SK-N-SH (cell line): ENCODE results near the gene NCF4. TPM values are rescaled to one million over a fixed set of nuclear protein-coding genes. Genes with fewer than 3 reads are reported as not detected.

Experiments
- CTCF ChIA-PET: fragments of 300-600, 350-600 bp; formaldehyde crosslinking; extraction: SDS; loops from one replicate; lab custom pipeline; 2021; lab: Yijun Ruan, JAX
- POLR2A ChIA-PET: fragments of 350-600 bp; sonication (Branson Sonifier 250); formaldehyde crosslinking; extraction: SDS; loops from one replicate; lab custom pipeline; 2020; ENCODE audit warnings: antibody characterized with exemption, inconsistent platforms; lab: Yijun Ruan, JAX
- DNase-seq: peaks from one replicate; pipeline ENCODE4 v3.0.0; 2012
- H2AFZ ChIP-seq: fragments of 200-600 bp; sonication (generic); 2 replicates; pipeline ENCODE4 v1.8.1; 2016; ENCODE audit warnings: antibody characterized with exemption, mild to moderate bottlenecking, low read depth
- H3F3A ChIP-seq: fragments of 200-600 bp; sonication (generic); replicated peaks from 2 replicates; pipeline ENCODE3; 2016; ENCODE audit warnings: antibody characterized with exemption, mild to moderate bottlenecking; ENCODE audit not compliant: insufficient read depth
- H3K27ac ChIP-seq, 2 experiments: fragments of 200-500 bp in 1 of 2; fragments of 200-600 bp in 1 of 2; sonication (Bioruptor generic) in 1 of 2; sonication (generic), shearing (Covaris generic) in 1 of 2; 2 replicates each; pipeline versions ENCODE4 v1.5.1 to v1.6.1; 2014 to 2016; ENCODE audit warnings: low read depth in 2 of 2, inconsistent platforms in 1 of 2, low read length in 1 of 2, mild to moderate bottlenecking in 1 of 2, mixed read lengths in 1 of 2
- H3K27me3 ChIP-seq: fragments of 200-600 bp; sonication (generic), shearing (Covaris generic); 2 replicates; pipeline ENCODE4 v1.6.1; 2016; ENCODE audit warnings: mixed run types; ENCODE audit not compliant: insufficient read depth
- H3K36me3 ChIP-seq, 2 experiments: fragments of 200-500 bp in 1 of 2; fragments of 200-600 bp in 1 of 2; sonication (Bioruptor generic) in 1 of 2; sonication (generic) in 1 of 2; replicated peaks in 1 of 2; 2 replicates each; pipeline versions ENCODE3 to v1.5.1; 2014 to 2016; ENCODE audit warnings: low read length in 1 of 2, mild to moderate bottlenecking in 1 of 2; ENCODE audit not compliant: insufficient read depth in 2 of 2, control insufficient read depth in 1 of 2
- H3K4me1 ChIP-seq, 2 experiments: fragments of 200-500 bp in 1 of 2; fragments of 200-600 bp in 1 of 2; sonication (Bioruptor generic) in 1 of 2; sonication (generic), shearing (Covaris generic) in 1 of 2; 2 replicates each; pipeline versions ENCODE4 v1.5.1 to v1.6.1; 2014 to 2016; ENCODE audit warnings: low read depth in 1 of 2, low read length in 1 of 2, mixed run types in 1 of 2; ENCODE audit not compliant: insufficient read depth in 2 of 2, control insufficient read depth in 1 of 2
- H3K4me2 ChIP-seq: fragments of 200-600 bp; sonication (generic), shearing (Covaris generic); 2 replicates; pipeline ENCODE4 v1.6.1; 2017; ENCODE audit warnings: mixed run types
- H3K4me3 ChIP-seq, 2 experiments: fragments of 200-500 bp in 1 of 2; fragments of 200-600 bp in 1 of 2; sonication (Bioruptor generic) in 1 of 2; sonication (generic), shearing (Covaris generic) in 1 of 2; 2 replicates each; pipeline versions ENCODE4 v1.5.1 to v1.8.1; 2014 to 2016; ENCODE audit warnings: low read depth in 2 of 2, inconsistent platforms in 1 of 2, low read length in 1 of 2, mild to moderate bottlenecking in 1 of 2, mixed read lengths in 1 of 2, moderate library complexity in 1 of 2
- H3K79me2 ChIP-seq: fragments of 200-600 bp; sonication (generic); 2 replicates; pipeline ENCODE4 v1.8.1; 2017; ENCODE audit warnings: mild to moderate bottlenecking; ENCODE audit not compliant: insufficient read depth
- H3K9ac ChIP-seq: fragments of 200-600 bp; sonication (generic); 2 replicates; pipeline ENCODE4 v1.6.1; 2017; ENCODE audit warnings: mixed run types
- H3K9me2 ChIP-seq: fragments of 200-600 bp; sonication (generic); 2 replicates; pipeline ENCODE4 v1.6.1; 2017; ENCODE audit warnings: mixed run types
- H3K9me3 ChIP-seq: fragments of 200-600 bp; sonication (generic); 2 replicates; pipeline ENCODE4 v1.6.1; 2017; ENCODE audit warnings: mixed run types, mild to moderate bottlenecking, moderate library complexity
- H4K20me1 ChIP-seq: fragments of 200-600 bp; sonication (generic); 2 replicates; pipeline ENCODE4 v1.6.1; 2017; ENCODE audit warnings: mild to moderate bottlenecking, mixed run types; ENCODE audit not compliant: insufficient read depth
- CHD2 ChIP-seq: fragments of 150-350 bp; IDR thresholded peaks from 2 replicates; pipeline ENCODE4 v1.6.1; 2018; ENCODE audit warnings: low read length; ENCODE audit not compliant: partially characterized antibody
- ELF1 ChIP-seq: IDR thresholded peaks from 2 replicates; pipeline ENCODE4 v1.4.0; 2012
- EZH2phosphoT487 ChIP-seq: fragments of 200-600 bp; sonication (generic); IDR thresholded peaks from 2 replicates; pipeline ENCODE4 v1.6.1; 2017; ENCODE audit warnings: low read depth, mixed run types, mild to moderate bottlenecking, antibody characterized with exemption, moderate library complexity, borderline replicate concordance
- FOXM1 ChIP-seq: IDR thresholded peaks from 2 replicates; pipeline ENCODE4 v1.4.0; 2012; ENCODE audit warnings: low read depth, mild to moderate bottlenecking
- GABPA ChIP-seq: IDR thresholded peaks from 2 replicates; pipeline ENCODE4 v1.4.0; 2012; ENCODE audit warnings: low read depth, mild to moderate bottlenecking
- IRF3 ChIP-seq: fragments of 150-350 bp; IDR thresholded peaks from 2 replicates; pipeline ENCODE4 v1.6.1; 2016; ENCODE audit warnings: mild to moderate bottlenecking, low read depth, low read length
- MAX ChIP-seq: IDR thresholded peaks from 2 replicates; pipeline ENCODE4 v1.4.0; 2012; ENCODE audit warnings: low read depth
- POLR2AphosphoS5 ChIP-seq: IDR thresholded peaks from 2 replicates; pipeline ENCODE4 v1.6.1; 2012; ENCODE audit warnings: low read depth, low read length
- RAD21 ChIP-seq: IDR thresholded peaks from 2 replicates; pipeline ENCODE4 v1.6.1; 2012; ENCODE audit warnings: mild to moderate bottlenecking, low read length
- RCOR1 ChIP-seq: fragments of 150-350 bp; IDR thresholded peaks from 2 replicates; pipeline ENCODE4 v1.6.1; 2017; ENCODE audit warnings: antibody characterized with exemption, low read length
- RXRA ChIP-seq: IDR thresholded peaks from 2 replicates; pipeline ENCODE4 v1.4.0; 2012; ENCODE audit warnings: low read depth, mild to moderate bottlenecking, borderline replicate concordance
- SIN3A ChIP-seq: IDR thresholded peaks from 2 replicates; pipeline ENCODE4 v1.6.1; 2012; ENCODE audit warnings: low read depth, mild to moderate bottlenecking, low read length, moderate library complexity, borderline replicate concordance
- TCF12 ChIP-seq: IDR thresholded peaks from 2 replicates; pipeline ENCODE4 v1.4.0; 2012
- TEAD4 ChIP-seq: IDR thresholded peaks from 2 replicates; pipeline ENCODE4 v1.4.0; 2012; ENCODE audit warnings: mild to moderate bottlenecking, borderline replicate concordance; ENCODE audit not compliant: insufficient read depth
- ZBTB33 ChIP-seq: IDR thresholded peaks from 2 replicates; pipeline ENCODE4 v1.4.0; 2012; ENCODE audit warnings: low read depth, borderline replicate concordance
- WGBS: methylation state at CpG from one replicate; pipeline ENCODE4 v1.1.6; 2017; ENCODE audit warnings: low lambda C conversion rate; 5-methylcytosine and 5-hydroxymethylcytosine counted together
- polyA plus RNA-seq, 3 experiments: library from polyadenylated mRNA; depleted of rRNA; stranded (reverse); fragments of >200 nt; gene quantifications; 2 replicates each; pipeline ENCODE4 v1.2.3, GENCODE V29; 2012

NCF4 gene
- polyA plus RNA-seq, 1 of the 3 experiments (the other 2 are of a cell fraction): not detected

GRCh38 chr22:36826262-36826661 is 34.5 kb upstream of the NCF4 start:
- CTCF ChIA-PET: interaction anchor here (0.9 to 1.8 kb wide), 3 partner anchors 30 to 152 kb away, joined by 3 to 7 read pairs (median 5); no protein-coding TSS in a partner anchor
- WGBS: 50% methylated on average over 6 of the region's 6 CpGs

GRCh38 chr22:36828815-36829214 is 32.0 kb upstream of the NCF4 start:
- Histone ChIP-seq H3K4me3 (no peak overlapping the region), H3K9me2 (no peaks in the 10 kb centered on the region), H3K27ac (no peak overlapping the region), H3K4me1 (no peaks in the 10 kb centered on the region)
- CTCF ChIA-PET: interaction anchor here (1.2 to 3.3 kb wide), 3 partner anchors 18 to 28 kb away, joined by 3 to 21 read pairs (median 4); no protein-coding TSS in a partner anchor
- DNase-seq: no peak
- TF ChIP-seq POLR2AphosphoS5: no peak
- TF ChIP-seq FOXM1: no peak
- no peak for TF ChIP-seq RCOR1
- no peak for TF ChIP-seq RXRA
- TF ChIP-seq GABPA: no peak
- no peak for TF ChIP-seq TEAD4
- TF ChIP-seq, all 33 proteins: peak for 0
- Histone ChIP-seq H2AFZ (no peak overlapping the region), H3F3A (no peaks in the 10 kb centered on the region), H3K9ac (no peak overlapping the region), H3K4me2 (no peak overlapping the region), H4K20me1 (no peaks in the 10 kb centered on the region), H3K36me3 (no peaks in the 10 kb centered on the region), H3K9me3 (no peaks in the 10 kb centered on the region), H3K27me3 (peaks cover 5% of the 10 kb centered on the region; the same call in 1 of the 2 replicates), H3K79me2 (no peaks in the 10 kb centered on the region)
- WGBS: 27% methylated on average over 2 of the region's 3 CpGs
- POLR2A ChIA-PET: no interaction called here

More at GRCh38 chr22:36826262-36826661, 34.5 kb upstream of the NCF4 start:
- Histone ChIP-seq H3K4me3 (no peak overlapping the region), H3K27me3 (peaks cover 5% of the 10 kb centered on the region; the same call in 1 of the 2 replicates), H3F3A (no peaks in the 10 kb centered on the region), H3K4me1 (no peaks in the 10 kb centered on the region), H3K27ac (no peak overlapping the region), H2AFZ (no peak overlapping the region), H3K9me2 (no peaks in the 10 kb centered on the region), H3K9me3 (no peaks in the 10 kb centered on the region), H4K20me1 (no peaks in the 10 kb centered on the region), H3K36me3 (no peaks in the 10 kb centered on the region), H3K4me2 (no peak overlapping the region), H3K9ac (no peak overlapping the region), H3K79me2 (no peaks in the 10 kb centered on the region)
- DNase-seq: no peak
- POLR2A ChIA-PET: no interaction called here
- TF ChIP-seq ZBTB33 (no peak), POLR2AphosphoS5 (no peak), CHD2 (no peak), RCOR1 (no peak), MAX (no peak), EZH2phosphoT487 (no peak), RAD21 (no peak), TCF12 (no peak), ELF1 (no peak), IRF3 (no peak), SIN3A (no peak)
